OCI-LY7 (cell line): ENCODE results near the gene MAVS. TPM values are rescaled to one million over a fixed set of nuclear protein-coding genes. Genes with fewer than 3 reads are reported as not detected.

Experiments used
- BruUV-seq: library from RNA; stranded (reverse); fragments of 400-500 nt; replicated peaks from 2 replicates; lab custom pipeline; 2021; lab: Mats Ljungman, UMichigan
- CTCF ChIA-PET: fragments of 300-600 bp; sonication (Branson Sonifier 250); formaldehyde crosslinking; loops from one replicate; lab custom pipeline; 2022; ENCODE audit warnings: antibody characterized with exemption; ENCODE audit not compliant: unreplicated experiment; lab: Charles Lee
- POLR2A ChIA-PET: fragments of 300-600 bp; sonication (Branson Sonifier 250); formaldehyde crosslinking; loops from one replicate; lab custom pipeline; 2022; ENCODE audit warnings: antibody characterized with exemption; lab: Charles Lee
- DNase-seq: peaks from one replicate; pipeline ENCODE4 v3.0.0-alpha.2; 2015; ENCODE audit warnings: low spot score
- H2AFZ ChIP-seq: fragments of 200-600 bp; sonication (generic), shearing (Covaris generic); 2 replicates; pipeline ENCODE4 v1.6.1; 2014; ENCODE audit warnings: mild to moderate bottlenecking, antibody characterized with exemption, low read length, moderate library complexity
- H3K27ac ChIP-seq: fragments of 200-600 bp; sonication (generic); 2 replicates; pipeline ENCODE4 v1.5.1; 2014; ENCODE audit warnings: mixed run types, low read depth, mild to moderate bottlenecking, moderate library complexity, low read length, inconsistent platforms; ENCODE audit not compliant: poor library complexity, severe bottlenecking
- H3K36me3 ChIP-seq: fragments of 200-600 bp; sonication (generic); 2 replicates; pipeline ENCODE4 v1.6.1; 2014; ENCODE audit warnings: mild to moderate bottlenecking, antibody characterized with exemption, low read length, moderate library complexity, mixed read lengths; ENCODE audit not compliant: insufficient read depth
- H3K4me1 ChIP-seq: fragments of 200-600 bp; sonication (generic); 2 replicates; pipeline ENCODE4 v1.5.1; 2014; ENCODE audit warnings: mild to moderate bottlenecking, low read length; ENCODE audit not compliant: insufficient read depth, poor library complexity, severe bottlenecking
- H3K4me2 ChIP-seq: fragments of 200-600 bp; sonication (generic); 2 replicates; pipeline ENCODE4 v1.6.1; 2014; ENCODE audit warnings: mild to moderate bottlenecking, low read length
- H3K4me3 ChIP-seq: fragments of 200-600 bp; sonication (generic); 2 replicates; pipeline ENCODE4 v1.5.1; 2014; ENCODE audit warnings: mild to moderate bottlenecking, low read depth, low read length; ENCODE audit not compliant: poor library complexity, severe bottlenecking
- H3K79me2 ChIP-seq: fragments of 200-600 bp; sonication (generic); 2 replicates; pipeline ENCODE4 v1.6.1; 2016; ENCODE audit warnings: low read depth, mild to moderate bottlenecking, low read length, moderate library complexity, mixed read lengths; ENCODE audit not compliant: insufficient read depth
- H3K9me2 ChIP-seq: fragments of 200-600 bp; sonication (generic); 2 replicates; pipeline ENCODE4 v1.6.1; 2016; ENCODE audit warnings: mild to moderate bottlenecking, low read length, mixed read lengths; ENCODE audit not compliant: insufficient read depth
- H3K9me3 ChIP-seq: fragments of 200-600 bp; sonication (generic); 2 replicates; pipeline ENCODE4 v1.6.1; 2014; ENCODE audit warnings: mild to moderate bottlenecking, mixed run types, low read length, mixed read lengths
- H4K20me1 ChIP-seq: fragments of 200-600 bp; sonication (generic); 2 replicates; pipeline ENCODE4 v1.6.1; 2014; ENCODE audit warnings: mild to moderate bottlenecking, antibody characterized with exemption, low read length, moderate library complexity, mixed read lengths; ENCODE audit not compliant: insufficient read depth
- EZH2phosphoT487 ChIP-seq: fragments of 200-600 bp; sonication (generic); IDR thresholded peaks from 2 replicates; pipeline ENCODE4 v1.6.1; 2018; ENCODE audit warnings: low read depth, borderline replicate concordance, mild to moderate bottlenecking, mixed run types, antibody characterized with exemption, low read length, moderate library complexity, mixed read lengths
- intact Hi-C: fragments of 100-400 bp; cut with micrococcal nuclease; formaldehyde crosslinking; loops from one replicate; pipeline ENCODE4 v1.10.0; 2022; ENCODE audit not compliant: unreplicated experiment
- total RNA-seq, 2 experiments: library from RNA; depleted of rRNA in 1 of 2; stranded (reverse); fragments of >200 nt in 1 of 2; shearing (Covaris generic) in 1 of 2; gene quantifications; 2 replicates each; pipeline ENCODE4 v1.2.3, GENCODE V29; 2014 to 2022
- TF ChIP-seq, protein P1 (sequence below): fragments of 200-600 bp; sonication (generic); conservative IDR thresholded peaks from 2 replicates; pipeline ENCODE4 v1.5.1; 2014; ENCODE audit warnings: mild to moderate bottlenecking, antibody characterized with exemption, low read length, moderate library complexity, mixed read lengths

MAVS gene
- total RNA-seq, 2 experiments from 2014 or later, result 19.8 to 35.5 TPM

DNA sequence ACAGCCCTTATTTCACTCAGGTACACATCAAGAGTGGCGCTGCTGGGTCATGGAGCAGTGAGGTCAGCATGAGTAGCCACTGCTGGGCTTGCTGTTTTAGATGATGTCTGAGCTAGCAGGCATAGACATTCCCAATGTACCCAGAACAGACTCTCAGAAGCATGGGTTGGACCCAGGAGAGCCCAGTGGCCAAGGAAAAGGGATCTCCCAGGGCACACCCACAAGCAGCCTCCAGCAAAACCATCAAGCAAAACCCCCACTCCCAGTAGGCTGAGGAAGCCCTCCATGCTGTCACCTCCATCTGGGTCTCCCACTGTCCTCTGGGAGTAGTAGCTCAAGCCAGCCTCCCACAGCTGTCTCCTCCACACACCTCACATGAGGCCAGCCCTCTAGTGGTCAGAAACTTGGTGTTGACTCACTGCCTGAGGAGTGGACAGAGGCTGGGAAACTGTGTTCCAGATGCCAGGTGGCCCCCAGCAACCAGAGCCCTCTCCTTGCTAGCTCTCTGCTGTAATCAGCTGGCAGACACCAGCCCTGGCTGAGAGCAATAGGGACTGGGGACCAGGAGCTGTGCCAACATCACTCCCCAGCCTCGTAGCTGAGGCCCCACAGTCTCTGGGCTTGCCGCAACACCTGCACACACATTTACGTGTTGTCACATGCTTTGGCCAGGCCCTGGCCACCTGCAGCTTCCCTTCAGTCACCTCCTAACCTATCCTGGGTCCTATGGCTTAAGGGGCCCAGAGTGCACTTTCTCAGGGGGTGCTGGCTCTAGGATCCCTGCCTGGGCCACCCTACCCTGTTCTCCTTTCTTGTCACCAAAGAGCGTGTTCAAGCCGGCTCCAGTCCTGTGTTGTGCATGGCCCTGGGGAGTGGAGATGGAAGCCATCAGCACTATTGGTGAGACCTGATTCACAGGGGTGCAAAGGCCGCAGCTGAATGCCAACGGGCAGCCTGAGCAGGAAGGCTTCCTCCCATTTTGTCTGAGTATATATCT is 28.2 kb upstream of the MAVS start:
- H3K36me3 ChIP-seq, result peaks cover 7% of the 10 kb centered on the region; the same call in 1 of the 2 replicates
- BruUV-seq, result no TSS peak
- intact Hi-C loops, result no loop called here
- peak overlapping the region; percentile 47 for H3K4me2 ChIP-seq
- CTCF ChIA-PET, result interaction anchor here (0.7 to 1.4 kb wide), 7 partner anchors 10 to 66 kb away, joined by 3 to 9 read pairs (median 3); partner anchors contain the start of gene CDC25B
- POLR2A ChIA-PET, result interaction anchor here (0.6 to 1.8 kb wide), 5 partner anchors 18 to 342 kb away, joined by 3 to 8 read pairs (median 4); partner anchors contain the start of genes ADISSP and CDC25B
- peak overlapping the region; percentile 32 for H3K27ac ChIP-seq
- H3K4me1 ChIP-seq, result peaks cover 37% of the 10 kb centered on the region
- no peaks in the 10 kb centered on the region for H3K9me2 ChIP-seq
- TF ChIP-seq, protein P1, sequence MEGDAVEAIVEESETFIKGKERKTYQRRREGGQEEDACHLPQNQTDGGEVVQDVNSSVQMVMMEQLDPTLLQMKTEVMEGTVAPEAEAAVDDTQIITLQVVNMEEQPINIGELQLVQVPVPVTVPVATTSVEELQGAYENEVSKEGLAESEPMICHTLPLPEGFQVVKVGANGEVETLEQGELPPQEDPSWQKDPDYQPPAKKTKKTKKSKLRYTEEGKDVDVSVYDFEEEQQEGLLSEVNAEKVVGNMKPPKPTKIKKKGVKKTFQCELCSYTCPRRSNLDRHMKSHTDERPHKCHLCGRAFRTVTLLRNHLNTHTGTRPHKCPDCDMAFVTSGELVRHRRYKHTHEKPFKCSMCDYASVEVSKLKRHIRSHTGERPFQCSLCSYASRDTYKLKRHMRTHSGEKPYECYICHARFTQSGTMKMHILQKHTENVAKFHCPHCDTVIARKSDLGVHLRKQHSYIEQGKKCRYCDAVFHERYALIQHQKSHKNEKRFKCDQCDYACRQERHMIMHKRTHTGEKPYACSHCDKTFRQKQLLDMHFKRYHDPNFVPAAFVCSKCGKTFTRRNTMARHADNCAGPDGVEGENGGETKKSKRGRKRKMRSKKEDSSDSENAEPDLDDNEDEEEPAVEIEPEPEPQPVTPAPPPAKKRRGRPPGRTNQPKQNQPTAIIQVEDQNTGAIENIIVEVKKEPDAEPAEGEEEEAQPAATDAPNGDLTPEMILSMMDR, result peak; percentile 76
- TF ChIP-seq EZH2phosphoT487, result no peak
- H3K4me3 ChIP-seq, result no peak overlapping the region
- peaks cover 9% of the 10 kb centered on the region; the same call in 1 of the 2 replicates for H3K79me2 ChIP-seq
- H3K9me3 ChIP-seq, result no peaks in the 10 kb centered on the region
- peak; percentile 79 for DNase-seq
- H4K20me1 ChIP-seq, result no peaks in the 10 kb centered on the region
- H2AFZ ChIP-seq, result peak overlapping the region; percentile 76

DNA sequence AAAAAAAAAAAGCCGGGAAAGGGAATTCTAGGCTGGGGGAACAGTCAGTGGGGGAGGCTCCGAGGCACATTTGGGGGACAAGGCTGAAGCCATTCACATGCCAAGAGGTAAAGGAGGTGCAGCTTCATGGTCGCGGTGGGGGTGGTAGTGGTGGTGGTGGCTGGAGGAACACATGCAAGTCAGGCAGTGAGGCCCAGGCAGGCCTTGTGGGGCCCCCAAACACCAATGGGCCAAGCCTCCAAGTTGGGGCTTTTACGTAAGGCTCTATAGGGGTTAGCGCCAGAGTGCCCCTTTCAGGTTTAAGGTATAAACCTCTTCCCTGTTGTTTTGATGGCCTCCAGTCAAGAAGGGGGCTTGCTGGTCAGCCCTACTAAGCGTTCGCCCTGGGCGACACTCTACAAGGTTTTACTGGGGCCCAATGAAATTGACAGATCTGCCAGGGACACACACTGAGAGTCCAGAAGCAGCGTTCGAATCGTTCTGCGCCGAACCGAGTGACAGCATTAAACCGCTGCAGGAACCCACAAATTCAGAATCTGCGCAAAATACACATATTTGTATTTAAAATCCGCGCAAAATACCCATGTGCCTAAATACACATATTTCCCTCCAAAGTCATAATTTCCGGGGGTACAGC is 27.1 kb upstream of the MAVS start:
- Histone ChIP-seq H3K27ac (peak overlapping the region; percentile 70), H4K20me1 (no peaks in the 10 kb centered on the region), H3K9me2 (no peaks in the 10 kb centered on the region), H2AFZ (peak overlapping the region; percentile 94; the same call in 1 of the 2 replicates), H3K79me2 (peaks cover 9% of the 10 kb centered on the region; the same call in 1 of the 2 replicates), H3K4me2 (peak overlapping the region; percentile 99), H3K9me3 (no peaks in the 10 kb centered on the region), H3K4me3 (peak overlapping the region; percentile 91), H3K4me1 (peaks cover 37% of the 10 kb centered on the region), H3K36me3 (peaks cover 13% of the 10 kb centered on the region; the same call in 1 of the 2 replicates)
- intact Hi-C loops, result loop anchor here (1.0 kb wide), 3 partner anchors 23 to 32 kb away; partner anchors contain the start of genes CDC25B and MAVS
- POLR2A ChIA-PET, result interaction anchor here (0.6 to 2.5 kb wide), 7 partner anchors 19 to 664 kb away, joined by 3 to 16 read pairs (median 4); partner anchors contain the start of genes ADISSP and CENPB
- CTCF ChIA-PET, result interaction anchor here (1.0 to 2.5 kb wide), 3 partner anchors 17 to 33 kb away, joined by 3 to 9 read pairs (median 4); partner anchors contain the start of gene CENPB
- TF ChIP-seq EZH2phosphoT487, result no peak
- TF ChIP-seq, protein P1, result no peak
- DNase-seq, result peak; percentile 47
- no TSS peak for BruUV-seq
